ENCODE data around the gene HSDL1.

- TF ChIP-seq CTCF (conservative IDR thresholded peaks at IDR 0.05; ENCODE audit: low read depth, low read length) (no peak), EZH2 (IDR thresholded peaks at IDR 0.05; ENCODE audit: low read length, unreplicated experiment) (no peak), EZH2phosphoT487 (IDR thresholded peaks at IDR 0.05; ENCODE audit: borderline replicate concordance, low read length) (no peak)
Observed at GRCh38 chr16:84074721-84075120, 70.3 kb downstream of the HSDL1 start.

All from PC-3 (cell line).